ENCODE results near the gene TTC23. TPM values are rescaled to one million over a fixed set of nuclear protein-coding genes. Genes with fewer than 3 reads are reported as not detected.
A peak's percentile ranks its signal among the peaks of the same experiment; 100 is the strongest.

TTC23 gene
- total RNA-seq, 1 donor from 2014 or later = 19.1 TPM

GRCh38 chr15:99253381-99254090, 4.2 kb upstream of the TTC23 start:
- DNase-seq (no peak), ATAC-seq (no peak)
- peaks cover 18% of the 10 kb centered on the region for H3K4me1 ChIP-seq
- H3K4me3 ChIP-seq = no peak overlapping the region
- TF ChIP-seq CTCF (IDR thresholded peaks at IDR 0.05) = no peak
- intact Hi-C loops (cut with DNase I) = no loop called here
- H3K36me3 ChIP-seq = peaks cover 10% of the 10 kb centered on the region
- no peaks in the 10 kb centered on the region for H3K27me3 ChIP-seq
- H3K9me3 ChIP-seq = no peaks in the 10 kb centered on the region
- no peak overlapping the region for H3K27ac ChIP-seq

GRCh38 chr15:99252326-99252725, 2.9 kb upstream of the TTC23 start:
- DNase-seq (no peak), ATAC-seq (no peak)
- no peaks in the 10 kb centered on the region for H3K9me3 ChIP-seq
- H3K4me1 ChIP-seq = peaks cover 18% of the 10 kb centered on the region
- no peak for TF ChIP-seq CTCF (IDR thresholded peaks at IDR 0.05)
- intact Hi-C loops (cut with DNase I) = no loop called here
- peak overlapping the region; percentile 85 for H3K4me3 ChIP-seq
- peaks cover 10% of the 10 kb centered on the region for H3K36me3 ChIP-seq
- H3K27ac ChIP-seq = no peak overlapping the region
- no peaks in the 10 kb centered on the region for H3K27me3 ChIP-seq

GRCh38 chr15:99250857-99251841, 1.8 kb upstream of the TTC23 start, which contains the start of gene LRRC28:
Gene LRRC28 (plus strand): TSS chr15:99251481. CDS start chr15:99255958, 4,477 bp downstream.
- intact Hi-C loops (cut with DNase I) = no loop called here
- H3K27me3 ChIP-seq = no peaks in the 10 kb centered on the region
- H3K4me3 ChIP-seq = peak within 1 kb of the TSS; percentile 85
- H3K27ac ChIP-seq = peak within 1 kb of the TSS; percentile 91
- peaks cover 18% of the 10 kb centered on the region for H3K4me1 ChIP-seq
- ATAC-seq (peak; percentile 99), DNase-seq (peak; percentile 98)
- TF ChIP-seq CTCF (IDR thresholded peaks at IDR 0.05) = no peak
- peaks cover 6% of the 10 kb centered on the region for H3K36me3 ChIP-seq
- no peaks in the 10 kb centered on the region for H3K9me3 ChIP-seq

GRCh38 chr15:99250494-99250856, 1.1 kb upstream of the TTC23 start:
- ATAC-seq (no peak), DNase-seq (no peak)
- Histone ChIP-seq H3K4me1 (peaks cover 18% of the 10 kb centered on the region), H3K27ac (peak overlapping the region; percentile 91), H3K36me3 (no peaks in the 10 kb centered on the region), H3K4me3 (peak overlapping the region; percentile 85), H3K9me3 (no peaks in the 10 kb centered on the region), H3K27me3 (no peaks in the 10 kb centered on the region)
- intact Hi-C loops (cut with DNase I) = no loop called here
- TF ChIP-seq CTCF (IDR thresholded peaks at IDR 0.05) = no peak

GRCh38 chr15:99250001-99250400, 620 bp upstream of the TTC23 start:
- no peak for ATAC-seq
- Histone ChIP-seq H3K4me3 (peak overlapping the region; percentile 85), H3K27me3 (no peaks in the 10 kb centered on the region), H3K36me3 (no peaks in the 10 kb centered on the region), H3K9me3 (no peaks in the 10 kb centered on the region), H3K4me1 (peaks cover 18% of the 10 kb centered on the region), H3K27ac (peak overlapping the region; percentile 91)
- intact Hi-C loops (cut with DNase I) = no loop called here
- no peak for DNase-seq
- no peak for TF ChIP-seq CTCF (IDR thresholded peaks at IDR 0.05)

Data from upper lobe of right lung (tissue), 1 donor.